Osteocyte (in vitro differentiated cells): ENCODE results near the gene PROB1. TPM values are rescaled to one million over a fixed set of nuclear protein-coding genes. Genes with fewer than 3 reads are reported as not detected.

ENCODE experiments used
- DNase-seq: peaks from one replicate; pipeline ENCODE4 v3.0.0; 2021; ENCODE audit warnings: mixed read lengths; ENCODE audit not compliant: unreplicated experiment; ENCODE audit errors: extremely low spot score
- H3K27ac Mint-ChIP-seq: one replicate; pipeline ENCODE4 v1.8.0; 2021; ENCODE audit warnings: mild to moderate bottlenecking, mixed read lengths; ENCODE audit not compliant: unreplicated experiment
- H3K27me3 Mint-ChIP-seq: one replicate; pipeline ENCODE4 v1.8.0; 2021; ENCODE audit warnings: mixed read lengths; ENCODE audit not compliant: unreplicated experiment
- H3K36me3 Mint-ChIP-seq: one replicate; pipeline ENCODE4 v1.8.0; 2021; ENCODE audit warnings: mixed read lengths; ENCODE audit not compliant: unreplicated experiment
- H3K4me1 Mint-ChIP-seq: one replicate; pipeline ENCODE4 v1.8.0; 2021; ENCODE audit warnings: mixed read lengths; ENCODE audit not compliant: unreplicated experiment
- H3K4me3 Mint-ChIP-seq: one replicate; pipeline ENCODE4 v1.8.0; 2021; ENCODE audit warnings: mild to moderate bottlenecking, moderate library complexity, mixed read lengths; ENCODE audit not compliant: unreplicated experiment
- H3K9me3 Mint-ChIP-seq: one replicate; pipeline ENCODE4 v1.8.0; 2021; ENCODE audit warnings: mixed read lengths; ENCODE audit not compliant: unreplicated experiment
- total RNA-seq: library from RNA; stranded (reverse); gene quantifications from 2 replicates; pipeline ENCODE4 v1.2.1, GENCODE V29; 2021
- TF ChIP-seq, protein P1 (sequence below): fragments of 200-600 bp; sonication (generic); IDR thresholded peaks from 2 replicates; pipeline ENCODE4 v1.5.0; 2021; ENCODE audit warnings: antibody characterized with exemption, mild to moderate bottlenecking, moderate library complexity

Gene PROB1
- total RNA-seq, 1 donor from 2014 or later, result 1.5 TPM

DNA sequence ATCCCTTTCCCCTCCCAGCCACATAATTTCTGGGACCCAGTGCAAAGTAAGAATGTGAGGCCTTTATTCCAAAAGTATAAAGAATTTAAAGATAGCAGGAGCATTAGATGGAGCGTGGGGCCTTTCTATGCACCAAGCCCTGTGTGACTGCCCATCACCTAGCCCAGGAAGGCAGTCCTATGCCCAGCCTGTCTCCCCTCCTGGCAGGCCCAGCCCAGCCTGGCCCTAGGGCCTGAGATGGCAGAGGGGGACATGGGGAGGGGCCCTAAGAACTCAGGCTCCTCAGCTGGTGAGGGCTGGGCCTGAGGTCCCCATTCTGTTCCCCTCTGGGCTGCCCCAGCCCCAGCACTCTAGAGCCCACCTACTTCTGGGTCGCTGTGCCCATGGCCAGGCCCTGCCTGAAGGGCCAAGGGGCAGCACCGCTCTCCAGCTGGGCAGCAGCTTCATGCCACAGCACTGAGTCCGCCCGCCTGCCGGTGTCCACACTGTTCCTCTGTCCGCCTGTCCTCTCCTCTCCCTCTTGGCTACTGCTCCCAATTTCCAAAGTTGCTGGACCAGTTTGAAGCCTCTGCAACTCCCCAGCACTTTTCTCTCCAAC lies 10.8 kb downstream of the PROB1 start:
- H3K4me1 Mint-ChIP-seq, result peaks cover 12% of the 10 kb centered on the region
- no peak overlapping the region for H3K4me3 Mint-ChIP-seq
- no peaks in the 10 kb centered on the region for H3K27me3 Mint-ChIP-seq
- H3K36me3 Mint-ChIP-seq, result no peaks in the 10 kb centered on the region
- DNase-seq, result no peak
- H3K27ac Mint-ChIP-seq, result no peak overlapping the region
- H3K9me3 Mint-ChIP-seq, result no peaks in the 10 kb centered on the region
- TF ChIP-seq, protein P1, sequence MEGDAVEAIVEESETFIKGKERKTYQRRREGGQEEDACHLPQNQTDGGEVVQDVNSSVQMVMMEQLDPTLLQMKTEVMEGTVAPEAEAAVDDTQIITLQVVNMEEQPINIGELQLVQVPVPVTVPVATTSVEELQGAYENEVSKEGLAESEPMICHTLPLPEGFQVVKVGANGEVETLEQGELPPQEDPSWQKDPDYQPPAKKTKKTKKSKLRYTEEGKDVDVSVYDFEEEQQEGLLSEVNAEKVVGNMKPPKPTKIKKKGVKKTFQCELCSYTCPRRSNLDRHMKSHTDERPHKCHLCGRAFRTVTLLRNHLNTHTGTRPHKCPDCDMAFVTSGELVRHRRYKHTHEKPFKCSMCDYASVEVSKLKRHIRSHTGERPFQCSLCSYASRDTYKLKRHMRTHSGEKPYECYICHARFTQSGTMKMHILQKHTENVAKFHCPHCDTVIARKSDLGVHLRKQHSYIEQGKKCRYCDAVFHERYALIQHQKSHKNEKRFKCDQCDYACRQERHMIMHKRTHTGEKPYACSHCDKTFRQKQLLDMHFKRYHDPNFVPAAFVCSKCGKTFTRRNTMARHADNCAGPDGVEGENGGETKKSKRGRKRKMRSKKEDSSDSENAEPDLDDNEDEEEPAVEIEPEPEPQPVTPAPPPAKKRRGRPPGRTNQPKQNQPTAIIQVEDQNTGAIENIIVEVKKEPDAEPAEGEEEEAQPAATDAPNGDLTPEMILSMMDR, result no peak

DNA sequence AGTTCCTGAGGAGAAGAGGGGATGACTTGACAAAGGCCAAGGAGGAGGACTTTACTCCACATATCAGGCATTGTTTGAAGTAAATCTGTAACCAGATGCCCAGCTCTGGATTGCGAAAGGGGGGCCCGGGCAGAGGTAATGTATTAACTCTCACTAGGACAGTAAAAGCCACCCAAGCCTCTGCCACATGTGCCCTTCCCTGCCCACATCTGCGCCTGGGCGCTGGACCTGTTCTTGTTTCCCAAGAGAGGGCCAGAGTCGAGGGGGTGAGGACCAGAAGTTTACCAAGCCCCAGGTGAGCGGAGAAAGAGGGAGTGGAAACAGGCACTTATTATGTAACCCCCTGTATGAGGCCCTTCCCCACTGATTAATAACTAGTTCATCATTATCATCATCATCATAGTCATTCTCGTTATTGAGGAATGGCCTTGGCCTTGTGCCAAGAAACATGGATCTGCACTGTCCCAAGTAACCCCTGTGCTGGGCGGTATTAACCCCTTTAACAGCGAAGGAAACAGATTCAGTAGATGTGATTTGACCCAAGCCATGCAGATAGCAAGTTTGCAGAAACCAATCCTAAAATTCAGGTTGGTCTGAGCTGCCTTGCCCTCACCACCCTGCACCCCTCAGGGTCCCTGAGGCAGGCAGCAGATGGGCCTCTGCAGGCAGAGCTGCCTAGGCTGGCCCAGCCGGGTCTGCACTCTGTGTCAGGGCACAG lies 11.5 kb downstream of the PROB1 start, which contains the start of gene SLC23A1:
TSS of gene SLC23A1 (minus strand) at position 23 of the 718 bp plus-strand sequence. CDS start 44 bp downstream, outside the sequence.
- Mint-ChIP-seq H3K27me3 (no peaks in the 10 kb centered on the region), H3K4me3 (no peak within 1 kb of the TSS), H3K27ac (no peak within 1 kb of the TSS), H3K4me1 (peaks cover 12% of the 10 kb centered on the region), H3K36me3 (no peaks in the 10 kb centered on the region), H3K9me3 (no peaks in the 10 kb centered on the region)
- TF ChIP-seq, protein P1, result no peak
- no peak for DNase-seq

DNA sequence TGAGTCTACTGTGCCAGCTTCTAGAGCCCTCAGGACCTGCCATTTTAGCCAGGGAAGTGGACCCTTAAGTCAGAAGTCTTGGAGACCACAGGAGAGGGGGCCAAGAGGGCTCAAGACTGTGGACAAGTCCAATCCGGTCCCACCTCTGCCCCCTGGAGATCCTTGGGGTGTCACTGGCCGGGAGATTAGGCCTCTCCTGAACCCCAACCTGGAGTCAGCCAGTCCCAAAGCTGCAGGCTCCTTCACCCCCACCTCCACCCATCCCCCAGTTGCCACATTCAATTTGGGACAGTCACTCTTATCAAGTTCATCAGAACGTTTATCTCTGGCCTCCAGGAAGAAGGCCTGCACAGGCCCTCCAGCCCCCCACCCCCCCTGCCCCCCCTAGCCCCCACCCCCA lies 12.1 kb downstream of the PROB1 start:
- no peak for DNase-seq
- TF ChIP-seq, protein P1, result no peak
- H3K4me3 Mint-ChIP-seq, result no peak overlapping the region
- no peak overlapping the region for H3K27ac Mint-ChIP-seq
- no peaks in the 10 kb centered on the region for H3K36me3 Mint-ChIP-seq
- no peaks in the 10 kb centered on the region for H3K27me3 Mint-ChIP-seq
- H3K4me1 Mint-ChIP-seq, result peaks cover 8% of the 10 kb centered on the region
- H3K9me3 Mint-ChIP-seq, result no peaks in the 10 kb centered on the region

DNA sequence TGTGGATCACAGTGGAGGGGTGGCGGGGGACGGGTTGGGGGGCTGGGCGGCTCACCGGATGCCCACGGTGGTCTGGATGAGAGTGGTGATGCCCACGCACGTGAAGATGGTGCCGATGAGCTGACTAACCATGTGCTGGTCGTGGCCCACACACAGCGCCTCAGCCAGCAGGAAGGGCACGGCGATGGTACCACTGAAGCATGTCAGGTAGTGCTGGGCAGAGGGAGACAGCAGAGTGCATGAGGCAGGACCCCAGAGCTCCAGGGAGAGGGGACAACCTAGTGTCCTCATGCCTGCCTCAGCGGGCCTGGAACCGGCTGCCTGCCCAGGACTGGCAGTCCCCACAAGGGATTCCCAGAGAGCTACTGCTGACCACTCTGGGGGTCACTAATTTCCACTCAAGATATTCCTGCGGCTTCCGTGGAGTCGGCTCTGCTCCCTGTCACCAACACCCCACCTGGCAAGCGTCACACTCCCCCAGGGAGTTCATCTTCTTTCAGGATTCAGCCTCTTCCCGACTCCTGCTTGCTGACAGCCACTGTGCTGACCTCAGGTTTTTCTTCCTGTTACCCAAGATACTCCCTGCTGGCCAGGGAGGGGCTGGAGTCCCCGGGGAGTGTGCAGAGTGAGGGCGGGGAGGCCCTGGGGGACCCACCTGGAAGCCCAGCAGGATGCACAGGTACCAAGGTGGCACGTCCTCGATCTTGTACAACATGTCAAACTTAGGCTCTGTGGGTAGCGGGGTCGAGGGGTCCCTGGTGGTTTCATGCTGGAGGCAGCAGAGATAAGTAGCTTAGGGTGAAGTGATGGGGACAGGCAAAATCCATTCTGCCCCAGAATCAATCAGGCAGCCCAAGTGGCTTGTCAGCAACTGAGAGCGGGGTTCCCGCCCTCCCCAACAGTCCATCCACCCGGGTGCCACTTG lies 12.8 kb downstream of the PROB1 start:
- H3K27ac Mint-ChIP-seq, result no peak overlapping the region
- no peak for DNase-seq
- no peaks in the 10 kb centered on the region for H3K27me3 Mint-ChIP-seq
- H3K4me3 Mint-ChIP-seq, result no peak overlapping the region
- peaks cover 8% of the 10 kb centered on the region for H3K4me1 Mint-ChIP-seq
- TF ChIP-seq, protein P1, result no peak
- H3K36me3 Mint-ChIP-seq, result no peaks in the 10 kb centered on the region
- H3K9me3 Mint-ChIP-seq, result no peaks in the 10 kb centered on the region
